GM21619 (cell line): ENCODE data around the gene NLRP4.

ENCODE experiments used
- ATAC-seq: cut with Tn5 transposase; IDR thresholded peaks from one replicate; pipeline ENCODE4 v1.9.1; 2021; ENCODE audit not compliant: unreplicated experiment

The NLRP4 gene

GRCh38 chr19:55836340-55836739 lies at the start of gene NLRP4:
TSS of gene NLRP4 (plus strand) at chr19:55836540. CDS start at chr19:55852081, 15,541 bp downstream.
- no peak for ATAC-seq

DNA sequence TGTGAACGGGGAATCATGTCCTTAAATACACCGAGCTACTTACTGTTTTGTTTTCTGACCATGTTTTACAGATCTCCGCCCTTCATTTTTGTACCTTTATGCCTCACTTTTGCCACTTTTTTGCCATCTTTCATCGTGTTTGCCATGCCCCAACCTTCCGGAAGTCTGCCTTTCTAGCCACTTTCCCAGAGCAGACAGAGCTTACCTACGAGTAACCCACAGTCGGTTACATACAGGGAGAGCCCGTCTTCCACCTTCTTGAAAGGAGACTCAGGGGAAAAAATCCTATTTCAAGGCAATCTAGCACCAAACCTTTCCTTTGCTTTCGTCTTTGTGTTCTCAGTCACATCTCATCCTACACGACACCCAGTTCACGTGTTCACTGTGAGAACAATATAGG lies 41.3 kb upstream of the NLRP4 start:
- no peak for ATAC-seq

GRCh38 chr19:55801416-55801815 lies 34.9 kb upstream of the NLRP4 start:
- no peak for ATAC-seq

DNA sequence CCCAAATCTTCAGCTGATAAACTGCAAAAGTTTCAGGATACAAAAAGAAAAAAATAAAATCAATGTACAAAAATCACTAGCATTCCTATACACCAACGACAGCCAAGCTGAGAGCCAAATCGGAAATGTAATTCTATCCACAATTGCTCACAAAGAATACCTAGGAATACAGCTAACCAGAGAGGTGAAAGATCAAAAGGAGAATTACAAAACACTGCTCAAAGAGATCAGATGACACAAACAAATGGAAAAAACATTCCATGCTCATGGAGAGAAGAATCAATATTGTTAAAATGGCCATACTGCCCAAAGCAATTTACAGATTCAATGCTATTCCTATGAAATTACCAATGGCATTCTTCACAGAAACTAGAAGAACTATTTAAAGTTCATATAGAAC lies 34.1 kb upstream of the NLRP4 start:
- ATAC-seq = no peak

DNA sequence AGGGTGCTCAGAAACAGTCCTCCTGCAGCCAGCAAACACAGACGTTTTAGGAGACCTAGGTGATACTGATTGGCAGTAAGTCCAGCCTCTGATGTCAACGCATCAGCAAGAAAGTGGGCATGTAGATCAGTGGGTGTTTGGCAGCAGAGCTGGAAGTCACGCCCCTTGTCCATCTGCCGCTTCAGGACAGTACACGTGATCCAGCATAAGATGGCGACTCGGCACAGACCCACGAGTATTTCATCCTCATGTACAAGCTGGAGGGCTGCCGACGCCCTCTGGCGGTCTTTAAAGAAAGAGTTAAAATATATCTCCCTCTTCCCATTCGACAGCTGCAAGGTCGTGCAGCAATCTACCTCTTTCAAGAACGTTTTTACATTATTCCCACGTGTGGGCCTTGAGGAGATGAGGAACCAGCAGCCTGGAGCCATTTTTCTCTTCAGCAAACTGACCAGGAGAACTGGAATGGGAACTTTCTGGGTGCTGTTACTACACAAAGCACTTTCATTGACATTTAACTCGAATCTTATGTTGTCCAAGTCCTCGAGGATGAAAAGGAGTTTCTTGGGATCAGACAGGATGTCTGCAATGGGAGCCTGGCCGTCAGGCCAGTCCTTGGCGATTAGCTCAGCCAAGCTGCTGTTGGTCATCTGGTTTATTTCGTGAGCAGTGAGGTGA lies 26.8 kb upstream of the NLRP4 start:
- no peak for ATAC-seq

- ATAC-seq = no peak
Observed at GRCh38 chr19:55811340-55811739, 25.0 kb upstream of the NLRP4 start.

DNA sequence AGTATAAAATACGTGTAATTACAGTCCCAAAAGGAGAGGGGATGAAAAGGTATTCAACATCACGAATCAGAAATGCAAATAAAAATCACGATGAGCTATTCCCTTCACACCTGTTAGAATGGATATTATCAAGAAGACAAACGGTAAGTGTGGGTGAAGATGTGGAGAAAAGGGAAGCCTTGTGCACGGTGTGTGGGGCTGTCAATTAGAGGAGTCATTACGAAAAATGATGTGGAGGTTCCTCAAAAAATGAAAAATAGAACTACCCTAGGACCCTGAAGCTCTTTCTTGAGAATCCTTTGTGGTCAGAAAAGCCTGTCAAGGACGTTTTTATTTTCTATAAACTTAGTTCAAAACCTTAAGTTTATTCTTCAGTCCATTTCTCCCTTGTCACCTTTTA lies 23.9 kb upstream of the NLRP4 start:
- no peak for ATAC-seq

GRCh38 chr19:55813906-55814305 lies 22.4 kb upstream of the NLRP4 start:
- ATAC-seq = no peak

- ATAC-seq = no peak
Observed at GRCh38 chr19:55820037-55820436, 16.3 kb upstream of the NLRP4 start.

DNA sequence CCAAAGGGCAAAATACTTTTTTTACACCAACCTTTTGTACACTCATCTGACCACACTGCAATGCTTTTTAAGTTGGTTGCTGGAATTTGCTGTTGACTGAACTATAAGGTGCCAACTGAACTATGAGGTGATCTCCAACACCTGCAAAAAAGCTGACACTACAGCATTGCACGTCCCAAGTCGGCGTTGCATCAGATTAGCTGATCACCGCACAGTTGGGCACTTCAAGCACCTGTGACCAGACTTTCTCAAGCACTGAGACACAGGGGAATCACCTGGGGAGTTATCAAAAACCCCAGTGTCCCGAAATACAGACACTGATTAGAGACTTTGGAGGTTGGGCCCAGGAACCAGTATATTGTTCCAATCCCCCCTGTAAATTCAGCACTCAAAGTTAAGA lies 5.7 kb upstream of the NLRP4 start:
- no peak for ATAC-seq

DNA sequence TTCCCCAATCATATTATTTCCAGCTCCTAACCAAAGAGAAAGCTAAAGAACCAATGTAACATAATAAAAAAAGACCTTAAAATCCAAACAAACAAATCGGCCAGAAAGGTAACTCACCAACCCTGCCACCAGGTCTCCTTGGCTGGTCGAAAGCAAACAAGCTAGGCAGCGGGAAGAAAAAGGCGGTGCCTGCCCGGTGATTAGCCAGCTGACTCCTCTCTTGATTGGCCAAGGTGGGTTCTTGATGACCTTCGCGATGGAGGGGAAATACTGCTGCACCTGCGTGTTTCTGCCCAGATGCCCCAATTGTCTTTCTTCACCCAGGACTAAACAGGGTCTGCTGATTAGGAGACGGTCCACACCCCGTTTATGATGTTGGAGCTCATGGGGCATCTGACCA lies 4.5 kb upstream of the NLRP4 start, which contains the start of gene NLRP11:
NLRP11 (minus strand) TSS at position 154 of the 400 bp plus-strand sequence. CDS start 13,825 bp downstream, outside the sequence.
- ATAC-seq = no peak

GRCh38 chr19:55832676-55833075 lies 3.7 kb upstream of the NLRP4 start:
- ATAC-seq = no peak

- ATAC-seq = no peak
Observed at GRCh38 chr19:55838251-55838650, 1.9 kb downstream of the NLRP4 start.

GRCh38 chr19:55838906-55839305 lies 2.6 kb downstream of the NLRP4 start:
- ATAC-seq = no peak

DNA sequence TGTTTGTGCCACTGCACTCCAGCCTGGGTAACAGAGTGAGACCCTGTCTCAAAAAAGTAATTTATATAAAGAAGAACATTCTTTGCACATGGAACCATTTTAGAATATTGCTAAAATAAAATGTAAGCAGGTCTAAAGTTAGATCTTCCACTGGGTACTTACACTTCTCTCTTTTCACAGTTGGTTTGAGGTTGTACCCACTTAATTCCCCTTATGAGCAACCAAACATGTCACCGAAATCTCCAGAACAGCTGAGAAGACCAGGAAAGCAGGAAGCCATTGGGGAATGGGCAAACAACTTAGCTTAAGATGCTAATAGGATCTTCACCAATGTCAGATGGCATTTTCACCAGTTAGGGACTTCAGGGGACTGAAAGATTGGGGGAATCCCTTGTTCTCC lies 18.8 kb downstream of the NLRP4 start:
- ATAC-seq = no peak

DNA sequence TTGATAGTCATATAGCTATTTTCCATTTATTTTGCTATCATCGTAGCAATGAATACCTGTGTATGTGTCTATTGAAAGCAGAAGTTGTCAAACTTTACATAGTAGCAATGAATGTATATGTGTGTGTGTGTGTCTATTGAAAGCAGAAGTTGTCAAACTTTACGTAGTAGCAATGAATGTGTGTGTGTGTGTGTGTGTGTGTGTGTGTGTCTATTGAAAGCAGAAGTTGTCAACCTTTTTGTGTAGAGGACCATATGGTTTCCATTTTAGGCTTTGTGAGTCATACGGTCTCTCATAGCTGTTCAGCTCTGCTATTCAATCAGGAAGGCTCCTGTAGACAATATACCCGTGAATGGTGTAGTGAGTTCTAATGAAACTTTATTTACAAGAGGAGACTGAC lies 20.8 kb downstream of the NLRP4 start:
- ATAC-seq = no peak

DNA sequence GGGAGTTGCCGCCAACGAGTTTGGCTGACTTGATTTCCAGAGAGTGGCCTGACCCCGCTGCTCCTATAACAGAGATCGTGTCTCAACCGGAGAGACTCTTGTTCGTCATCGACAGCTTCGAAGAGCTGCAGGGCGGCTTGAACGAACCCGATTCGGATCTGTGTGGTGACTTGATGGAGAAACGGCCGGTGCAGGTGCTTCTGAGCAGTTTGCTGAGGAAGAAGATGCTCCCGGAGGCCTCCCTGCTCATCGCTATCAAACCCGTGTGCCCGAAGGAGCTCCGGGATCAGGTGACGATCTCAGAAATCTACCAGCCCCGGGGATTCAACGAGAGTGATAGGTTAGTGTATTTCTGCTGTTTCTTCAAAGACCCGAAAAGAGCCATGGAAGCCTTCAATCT lies 21.6 kb downstream of the NLRP4 start:
- ATAC-seq = no peak

GRCh38 chr19:55858401-55858800 lies 22.1 kb downstream of the NLRP4 start:
- no peak for ATAC-seq

GRCh38 chr19:55858969-55859368 lies 22.6 kb downstream of the NLRP4 start:
- ATAC-seq = no peak

DNA sequence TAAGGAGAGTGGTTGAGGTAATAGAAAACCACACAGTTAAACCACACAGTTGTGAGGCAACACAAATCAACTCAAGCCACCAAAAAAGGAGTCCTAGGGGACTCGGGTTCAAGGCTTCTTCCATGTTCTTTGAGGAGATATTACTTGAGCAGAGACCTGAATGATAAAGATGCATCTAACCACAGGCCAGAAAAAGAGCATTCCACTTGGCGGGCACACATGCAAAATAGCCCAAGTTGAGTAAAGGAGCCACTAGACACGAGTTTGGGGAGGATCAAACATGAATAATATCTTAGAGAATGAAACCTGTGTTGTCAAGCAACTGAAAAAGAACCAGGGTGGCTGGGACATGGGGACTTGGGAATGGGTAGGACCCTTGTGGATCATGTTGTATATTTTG lies 30.2 kb downstream of the NLRP4 start:
- no peak for ATAC-seq

DNA sequence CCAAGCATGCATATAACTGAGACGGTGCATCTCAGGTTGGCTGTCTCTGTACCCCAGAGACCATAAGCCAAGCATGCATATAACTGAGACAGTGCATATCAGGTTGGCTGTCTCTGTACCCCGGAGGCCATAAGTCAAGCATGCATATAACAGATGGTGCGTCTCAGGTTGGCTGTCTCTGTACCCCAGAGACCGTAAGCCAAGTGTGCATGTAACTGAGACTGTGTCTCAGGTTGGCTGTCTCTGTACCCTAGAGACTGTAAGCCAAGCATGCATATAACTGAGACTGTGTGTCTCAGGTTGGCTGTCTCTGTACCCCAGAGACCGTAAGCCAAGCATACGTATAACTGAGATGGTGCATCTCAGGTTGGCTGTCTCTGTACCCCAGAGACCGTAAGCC lies 30.8 kb downstream of the NLRP4 start:
- ATAC-seq = no peak

GRCh38 chr19:55870736-55871135 lies 34.4 kb downstream of the NLRP4 start:
- ATAC-seq = no peak

DNA sequence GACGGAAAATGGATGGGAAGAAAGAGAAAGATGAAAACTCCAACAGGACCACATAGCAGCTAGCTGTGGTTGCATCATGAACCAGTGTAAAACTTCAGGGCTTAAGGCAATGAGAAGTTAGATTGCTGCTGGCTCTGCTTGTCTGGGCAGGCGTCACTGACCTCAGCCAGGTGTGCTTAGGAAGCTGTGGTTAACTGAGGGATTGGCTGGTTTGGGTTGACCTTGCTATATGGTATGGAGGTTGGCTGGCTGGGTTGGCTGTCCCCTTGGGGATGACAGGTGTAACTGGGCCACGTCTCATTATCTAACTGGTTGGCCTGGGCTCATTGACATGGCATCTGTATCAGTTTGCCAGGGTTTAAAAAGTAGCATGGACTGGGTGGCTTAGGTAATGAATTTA lies 40.9 kb downstream of the NLRP4 start:
- ATAC-seq = no peak
